GM23338 (cell line): ENCODE data around the gene GABRR2. TPM values are rescaled to one million over a fixed set of nuclear protein-coding genes. Genes with fewer than 3 reads are reported as not detected.

Experiments
- ATAC-seq: fragments of 200-7000 bp; cut with Tn5 transposase; 3 replicates; pipeline ENCODE4 v1.9.1; 2020
- DNase-seq: peaks from one replicate; pipeline ENCODE4 v3.0.0-alpha.2; 2015; ENCODE audit warnings: low spot score
- H2AFZ ChIP-seq: fragments of 200-600 bp; sonication (generic); 2 replicates; pipeline ENCODE4 v1.8.0; 2016; ENCODE audit warnings: antibody characterized with exemption, mild to moderate bottlenecking, moderate library complexity
- H3F3A ChIP-seq: fragments of 200-600 bp; sonication (generic); replicated peaks from 2 replicates; pipeline ENCODE4 v1.8.0; 2017; ENCODE audit warnings: antibody characterized with exemption, mixed run types, low read depth
- H3K27ac ChIP-seq: fragments of 200-600 bp; sonication (generic); 2 replicates; pipeline ENCODE4 v1.6.1; 2016; ENCODE audit warnings: low read depth
- H3K27me3 ChIP-seq: fragments of 200-600 bp; sonication (generic); 2 replicates; pipeline ENCODE4 v1.8.0; 2016; ENCODE audit warnings: mild to moderate bottlenecking, mixed run types, moderate library complexity; ENCODE audit not compliant: insufficient read depth
- H3K36me3 ChIP-seq: fragments of 200-600 bp; sonication (generic); 2 replicates; pipeline ENCODE4 v1.8.0; 2016; ENCODE audit warnings: mild to moderate bottlenecking; ENCODE audit not compliant: insufficient read depth
- H3K4me1 ChIP-seq: fragments of 200-600 bp; sonication (generic); 2 replicates; pipeline ENCODE4 v1.8.0; 2016; ENCODE audit warnings: mild to moderate bottlenecking, moderate library complexity; ENCODE audit not compliant: insufficient read depth
- H3K4me2 ChIP-seq: fragments of 200-600 bp; sonication (generic); 2 replicates; pipeline ENCODE4 v1.7.1; 2017; ENCODE audit warnings: mixed run types
- H3K4me3 ChIP-seq: fragments of 200-600 bp; sonication (generic); 2 replicates; pipeline ENCODE4 v1.6.1; 2016; ENCODE audit warnings: mixed run types
- H3K79me2 ChIP-seq: fragments of 200-600 bp; sonication (generic); replicated peaks from 2 replicates; pipeline ENCODE4 v1.8.0; 2017; ENCODE audit warnings: mild to moderate bottlenecking; ENCODE audit not compliant: insufficient read depth
- H3K9me2 ChIP-seq: fragments of 200-600 bp; sonication (generic); 2 replicates; pipeline ENCODE4 v1.8.0; 2017; ENCODE audit not compliant: insufficient read depth
- H4K20me1 ChIP-seq: fragments of 200-600 bp; sonication (generic); replicated peaks from 2 replicates; pipeline ENCODE4 v1.8.0; 2017; ENCODE audit warnings: mild to moderate bottlenecking; ENCODE audit not compliant: insufficient read depth
- H3K27ac Mint-ChIP-seq: 2 replicates; pipeline ENCODE4 v1.8.0; 2020; ENCODE audit warnings: inconsistent platforms, mild to moderate bottlenecking, moderate library complexity, mixed read lengths
- H3K27me3 Mint-ChIP-seq: 3 replicates; pipeline ENCODE4 v1.8.0; 2022; ENCODE audit warnings: low read depth, mild to moderate bottlenecking, moderate library complexity, mixed read lengths, inconsistent platforms; ENCODE audit not compliant: insufficient read depth, poor library complexity
- H3K36me3 Mint-ChIP-seq: 3 replicates; pipeline ENCODE4 v1.8.0; 2021; ENCODE audit warnings: low read depth, mild to moderate bottlenecking, inconsistent platforms, moderate library complexity, mixed read lengths
- H3K4me1 Mint-ChIP-seq: 3 replicates; pipeline ENCODE4 v1.8.0; 2020; ENCODE audit warnings: mild to moderate bottlenecking, inconsistent platforms, mixed read lengths
- H3K4me3 Mint-ChIP-seq: 3 replicates; pipeline ENCODE4 v1.8.0; 2021; ENCODE audit warnings: moderate library complexity, mild to moderate bottlenecking, inconsistent platforms, mixed read lengths
- H3K9me3 Mint-ChIP-seq: 3 replicates; pipeline ENCODE4 v1.8.0; 2020; ENCODE audit warnings: moderate library complexity, mild to moderate bottlenecking, inconsistent platforms, mixed read lengths
- CREB1 ChIP-seq: fragments of 250-450 bp; sonication (Bioruptor Pico); IDR thresholded peaks from 2 replicates; pipeline ENCODE4 v1.5.0; 2020; ENCODE audit warnings: low read depth, mild to moderate bottlenecking, moderate library complexity
- CTCF ChIP-seq, 2 experiments: fragments of 200-600 bp in 1 of 2; sonication (generic) in 1 of 2; conservative IDR thresholded peaks; 2 replicates each; pipeline versions ENCODE4 v1.5.1 to v1.6.1; 2016 to 2017; ENCODE audit warnings: antibody characterized with exemption in 2 of 2, low read depth in 2 of 2, mild to moderate bottlenecking in 2 of 2, moderate library complexity in 1 of 2
- ETS1 ChIP-seq: IDR thresholded peaks from 2 replicates; pipeline ENCODE4 v1.6.1; 2016; ENCODE audit warnings: antibody characterized with exemption
- EZH2 ChIP-seq: fragments of 200-600 bp; sonication (generic); IDR thresholded peaks from one replicate; pipeline ENCODE4 v1.8.0; 2017; ENCODE audit warnings: antibody characterized with exemption, mild to moderate bottlenecking, low read depth; ENCODE audit not compliant: unreplicated experiment
- EZH2phosphoT487 ChIP-seq: fragments of 200-600 bp; sonication (generic); IDR thresholded peaks from one replicate; pipeline ENCODE4 v1.8.1; 2018; ENCODE audit warnings: antibody characterized with exemption; ENCODE audit not compliant: unreplicated experiment
- JUNB ChIP-seq: IDR thresholded peaks from one replicate; pipeline ENCODE4 v1.6.1; 2016; ENCODE audit warnings: antibody characterized with exemption; ENCODE audit not compliant: unreplicated experiment
- NANOG ChIP-seq: IDR thresholded peaks from 2 replicates; pipeline ENCODE4 v1.6.1; 2016; ENCODE audit warnings: antibody characterized with exemption, borderline replicate concordance
- POLR2AphosphoS5 ChIP-seq: IDR thresholded peaks from 2 replicates; pipeline ENCODE4 v1.6.1; 2016; ENCODE audit warnings: antibody characterized with exemption, low read depth
- REST ChIP-seq: IDR thresholded peaks from one replicate; pipeline ENCODE4 v1.6.1; 2018; ENCODE audit warnings: antibody characterized with exemption; ENCODE audit not compliant: unreplicated experiment
- STAT1 ChIP-seq: IDR thresholded peaks from one replicate; pipeline ENCODE4 v1.6.1; 2016; ENCODE audit warnings: antibody characterized with exemption; ENCODE audit not compliant: unreplicated experiment
- ZNF114 ChIP-seq: fragments of 250-450 bp; sonication (Bioruptor Pico); IDR thresholded peaks from 2 replicates; pipeline ENCODE4 v1.5.0; 2020; ENCODE audit warnings: mild to moderate bottlenecking, moderate library complexity
- ZNF331 ChIP-seq: fragments of 250-450 bp; sonication (Bioruptor Pico); IDR thresholded peaks from 2 replicates; pipeline ENCODE4 v1.5.0; 2020; ENCODE audit warnings: low read depth, mild to moderate bottlenecking, moderate library complexity
- ZNF462 ChIP-seq: fragments of 250-450 bp; sonication (Bioruptor Pico); IDR thresholded peaks from 2 replicates; pipeline ENCODE4 v1.5.0; 2020; ENCODE audit warnings: mild to moderate bottlenecking, moderate library complexity
- long read RNA-seq: library from polyadenylated mRNA; unstranded; transcript quantifications from one replicate; pipeline ENCODE4 v2.0.0, GENCODE V29; 2020; ENCODE audit not compliant: unreplicated experiment
- polyA plus RNA-seq: library from polyadenylated mRNA; unstranded; fragments of >200 nt; fragmentation: Nextera tagmentation; extraction: Ambion mirVana; gene quantifications from 2 replicates; pipeline ENCODE4 v1.2.1, GENCODE V29; 2016
- total RNA-seq: library from RNA; depleted of rRNA; stranded (reverse); fragments of >200 nt; shearing (Covaris generic); gene quantifications from 2 replicates; pipeline ENCODE4 v1.2.3, GENCODE V29; 2014; rRNA removed

GABRR2 gene
- total RNA-seq (0.39 TPM in 1 of 2 replicates, not detected in the other), polyA plus RNA-seq (not detected in 2 replicates)
- long read RNA-seq, result 0 reads

- TF ChIP-seq ZNF114 (CRISPR knock-in tag), result no peak
- TF ChIP-seq JUNB, result no peak
- TF ChIP-seq EZH2, result no peak
- no peak for TF ChIP-seq ZNF331 (CRISPR knock-in tag)
- no peak for TF ChIP-seq EZH2phosphoT487
- no peak for TF ChIP-seq CTCF (conservative IDR thresholded peaks at IDR 0.05; ENCODE audit: low read depth in 2 of 2)
- no peak for TF ChIP-seq POLR2AphosphoS5
- no peak for TF ChIP-seq NANOG
- no peak for TF ChIP-seq REST
- TF ChIP-seq ZNF462 (CRISPR knock-in tag), result no peak
- TF ChIP-seq ETS1, result no peak
- TF ChIP-seq CREB1 (CRISPR knock-in tag), result no peak
- no peak for TF ChIP-seq STAT1
These were observed at the start of gene GABRR2 for GRCh38 chr6:89315249-89315885. Gene GABRR2, minus strand, starts transcription at chr6:89315299. Its CDS starts 134 bp downstream, at chr6:89315165.

More at GRCh38 chr6:89315249-89315885, at the start of gene GABRR2:
- H3K27ac Mint-ChIP-seq, result no peak within 1 kb of the TSS
- Histone ChIP-seq H2AFZ (no peak within 1 kb of the TSS), H3K36me3 (0 out of 2 replicates have a peak, but pooled peaks cover 5% of the 10 kb centered on the region), H3K4me2 (no peak within 1 kb of the TSS), H3K9me2 (no peaks in the 10 kb centered on the region), H3K4me1 (no peaks in the 10 kb centered on the region), H3K4me3 (no peak within 1 kb of the TSS), H4K20me1 (no peaks in the 10 kb centered on the region), H3K27ac (no peak within 1 kb of the TSS), H3F3A (no peaks in the 10 kb centered on the region), H3K79me2 (no peaks in the 10 kb centered on the region), H3K27me3 (no peaks in the 10 kb centered on the region)
- ATAC-seq (no peak), DNase-seq (no peak)
- peaks cover 5% of the 10 kb centered on the region for H3K27me3 Mint-ChIP-seq
- no peak within 1 kb of the TSS for H3K4me3 Mint-ChIP-seq
- peaks cover 14% of the 10 kb centered on the region for H3K9me3 Mint-ChIP-seq
- H3K36me3 Mint-ChIP-seq, result peaks cover 14% of the 10 kb centered on the region
- peaks cover 25% of the 10 kb centered on the region for H3K4me1 Mint-ChIP-seq
